Suppressor macrophage treated with lipopolysaccharide for 4 hours (primary cell): ENCODE measurements around the gene HBM.
"Not testable (repeated sequence)": the region's sequence is repeated elsewhere in the genome, so short reads cannot be mapped to it uniquely, and the experiment has no call there.

Experiments
- DNase-seq: peaks from one replicate; pipeline ENCODE4 v3.0.0-alpha.2; 2020

Gene HBM

DNA sequence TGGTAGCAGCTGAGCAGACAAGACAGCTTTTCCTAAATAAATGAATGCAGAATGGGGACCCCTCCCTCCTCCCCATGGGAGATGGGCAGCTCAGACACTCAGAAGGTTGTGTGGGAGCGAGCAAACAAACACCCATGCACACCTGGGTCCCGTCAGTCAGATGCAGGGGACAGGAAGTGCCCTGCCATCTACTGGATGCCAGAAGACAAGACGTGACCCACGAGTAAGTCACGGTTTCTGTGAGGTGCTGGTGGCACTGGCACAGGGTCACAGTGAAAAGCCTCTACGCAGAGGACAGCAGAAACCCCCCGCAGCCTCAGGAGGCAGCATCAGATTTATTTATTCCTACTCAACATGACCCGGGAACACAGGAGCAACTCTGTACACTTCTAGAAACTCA lies 22.9 kb downstream of the HBM start:
- no peak for DNase-seq

- no peak for DNase-seq
Observed at GRCh38 chr16:189604-190186, 23.9 kb downstream of the HBM start.

GRCh38 chr16:191831-192230 lies 26.1 kb downstream of the HBM start:
- DNase-seq = no peak

- DNase-seq = no peak
Observed at GRCh38 chr16:192686-193085, 26.9 kb downstream of the HBM start.

DNA sequence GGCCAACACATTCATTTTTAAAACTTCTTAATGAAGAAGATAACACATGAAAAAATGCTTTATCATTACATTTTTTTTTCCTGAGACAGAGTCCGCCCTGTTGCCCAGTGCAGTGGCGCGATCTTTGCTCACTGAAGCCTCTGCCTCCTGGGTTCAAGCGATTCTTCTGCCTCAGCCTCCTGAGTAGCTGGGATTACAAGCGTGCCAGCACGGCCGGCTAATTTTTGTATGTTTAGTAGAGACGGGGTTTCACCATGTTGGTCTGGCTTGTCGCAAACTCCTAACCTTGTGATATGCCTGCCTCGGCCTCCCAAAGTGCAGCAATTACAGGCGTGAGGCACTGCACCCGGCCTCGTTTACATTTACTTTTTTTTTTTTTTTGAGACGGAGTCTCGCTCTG lies 27.7 kb downstream of the HBM start:
- DNase-seq = no peak

DNA sequence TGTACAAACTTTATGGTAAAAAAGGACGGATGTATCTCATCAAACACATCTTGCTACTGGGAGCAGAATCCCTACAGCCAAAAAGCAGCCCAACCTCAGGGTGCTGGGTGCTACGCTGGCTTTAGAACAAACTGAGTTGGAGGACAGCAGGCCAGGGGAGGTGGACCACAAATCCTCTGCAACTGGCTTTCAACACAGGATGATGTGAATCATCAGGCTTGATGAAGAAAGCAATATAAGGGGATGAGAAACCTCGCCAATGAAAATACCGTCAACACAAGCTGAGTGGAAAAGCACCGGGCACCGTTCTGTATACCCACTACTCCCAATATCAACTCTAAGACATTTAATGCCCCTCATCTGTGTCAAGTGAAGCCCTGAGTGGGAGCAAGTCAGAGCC lies 28.7 kb downstream of the HBM start:
- DNase-seq = no peak

GRCh38 chr16:200388-200787 lies 34.6 kb downstream of the HBM start:
- no peak for DNase-seq

GRCh38 chr16:203246-203645 lies 37.5 kb downstream of the HBM start:
- no peak for DNase-seq

- not testable (repeated sequence) for DNase-seq
Observed at GRCh38 chr16:204046-204445, 38.3 kb downstream of the HBM start.

DNA sequence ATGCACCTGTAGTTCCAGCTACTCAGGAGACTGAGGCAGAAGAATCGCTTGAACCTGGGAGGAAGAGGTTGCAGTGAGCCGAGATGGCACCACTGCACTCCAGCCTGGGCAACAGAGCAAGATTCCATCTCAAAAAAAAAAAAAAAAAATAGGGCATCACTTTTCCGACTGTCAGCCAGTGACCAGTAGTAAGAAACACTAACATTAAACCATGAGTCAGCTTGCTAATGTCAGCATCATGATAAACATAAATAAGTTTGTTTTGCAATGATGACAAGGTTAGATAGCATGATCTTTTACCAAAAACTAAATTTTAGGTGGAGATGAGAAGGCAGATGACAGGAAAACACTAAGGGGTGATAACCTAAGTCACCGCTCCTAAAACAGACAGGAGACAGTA lies 43.6 kb downstream of the HBM start:
- DNase-seq = not testable (repeated sequence)

DNA sequence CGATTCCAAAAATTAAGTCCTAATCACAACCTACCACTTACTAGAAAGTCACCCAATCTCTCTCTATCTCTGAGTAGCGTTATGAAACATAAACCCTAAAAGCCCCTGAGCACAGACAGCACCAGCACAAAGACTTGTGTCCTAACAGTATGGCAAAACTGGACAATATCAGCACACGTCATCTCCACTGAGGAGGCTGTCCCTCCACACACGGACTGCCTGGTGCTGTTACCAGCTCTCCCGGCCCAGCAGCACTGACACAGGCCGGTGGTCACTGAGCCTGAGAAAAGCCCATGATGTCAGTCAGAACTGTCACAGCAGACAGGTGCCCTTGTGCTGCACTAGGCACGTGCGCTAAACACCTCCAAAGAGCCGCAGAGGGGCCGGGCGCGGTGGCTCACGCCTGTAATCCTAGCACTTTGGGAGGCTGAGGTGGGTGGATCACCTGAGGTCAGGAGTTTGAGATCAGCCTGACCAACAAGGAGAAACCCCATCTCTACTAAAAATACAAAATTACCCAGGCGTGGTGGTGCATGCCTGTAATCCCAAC lies 45.9 kb downstream of the HBM start:
- DNase-seq = not testable (repeated sequence)

GRCh38 chr16:212999-213398 lies 47.2 kb downstream of the HBM start:
- no peak for DNase-seq
